T-cell (primary cell): ENCODE results near the gene ZNHIT1. TPM values are rescaled to one million over a fixed set of nuclear protein-coding genes. Genes with fewer than 3 reads are reported as not detected.

Experiments used
- ATAC-seq, 4 experiments: fragments of 200-7000 bp in 3 of 4; fragments of 150-1000 bp in 1 of 4; cut with Tn5 transposase; replicated peaks in 1 of 4; 1 replicate in 3 of 4; 2 replicates in 1 of 4; pipeline ENCODE4 v1.10.0; 2021; ENCODE audit warnings: moderate library complexity in 3 of 4, mild to moderate bottlenecking in 2 of 4, moderate number of reproducible peaks in 1 of 4
- CTCF ChIA-PET, 2 donors: fragments of 300-600 bp; sonication (Branson Sonifier 250); formaldehyde crosslinking; loops; one replicate each; lab custom pipeline; 2022; ENCODE audit warnings: antibody characterized with exemption in 2 of 2; lab: Charles Lee
- POLR2A ChIA-PET, 2 donors: fragments of 300-600 bp; sonication (Branson Sonifier 250); formaldehyde crosslinking; loops; one replicate each; lab custom pipeline; 2022; ENCODE audit warnings: antibody characterized with exemption in 2 of 2; lab: Charles Lee
- DNase-seq, 35 experiments: peaks; one replicate each; pipeline versions ENCODE4 v3.0.0 to v3.0.0-alpha.2; 2013 to 2023
- H3K27ac ChIP-seq: one replicate; pipeline ENCODE4 v1.5.1; 2013; ENCODE audit warnings: low read length
- H3K27me3 ChIP-seq, 2 experiments: replicated peaks in 1 of 2; 1 replicate in 1 of 2; 2 replicates in 1 of 2; pipeline versions ENCODE4 v1.6.1 to v1.7.0; 2013; ENCODE audit warnings: low read length in 1 of 2, mixed read lengths in 1 of 2; ENCODE audit not compliant: control insufficient read depth in 2 of 2, insufficient read depth in 2 of 2; ENCODE audit errors: extremely low read depth in 1 of 2
- H3K36me3 ChIP-seq, 2 donors: 1 replicate in 1 of 2; 2 replicates in 1 of 2; pipeline versions ENCODE4 v1.6.1 to v1.7.0; 2013; ENCODE audit warnings: low read length in 1 of 2; ENCODE audit not compliant: control insufficient read depth in 2 of 2, insufficient read depth in 1 of 2; ENCODE audit errors: extremely low read depth in 1 of 2
- H3K4me1 ChIP-seq, 2 experiments: 1 replicate in 1 of 2; 2 replicates in 1 of 2; pipeline versions ENCODE4 v1.6.1 to v1.7.0; 2013; ENCODE audit warnings: low read length in 2 of 2, mixed read lengths in 1 of 2; ENCODE audit not compliant: insufficient read depth in 2 of 2, control insufficient read depth in 1 of 2; ENCODE audit errors: extremely low read depth in 1 of 2
- H3K4me3 ChIP-seq, 2 donors: 1 replicate in 1 of 2; 2 replicates in 1 of 2; pipeline versions ENCODE4 v1.5.1 to v1.7.0; 2013; ENCODE audit warnings: mild to moderate bottlenecking in 2 of 2, low read length in 1 of 2, moderate library complexity in 1 of 2; ENCODE audit not compliant: control insufficient read depth in 1 of 2; ENCODE audit errors: extremely low read depth in 1 of 2
- H3K9me3 ChIP-seq: 2 replicates; pipeline ENCODE4 v1.7.0; 2013
- H3K27ac Mint-ChIP-seq, 2 donors: one replicate each; pipeline ENCODE4 v1.8.0; 2020 to 2021; ENCODE audit warnings: mild to moderate bottlenecking in 2 of 2, mixed read lengths in 2 of 2
- H3K27me3 Mint-ChIP-seq, 2 donors: one replicate each; pipeline ENCODE4 v1.8.0; 2021 to 2022; ENCODE audit warnings: mixed read lengths in 2 of 2
- H3K36me3 Mint-ChIP-seq: one replicate; pipeline ENCODE4 v1.8.0; 2021; ENCODE audit warnings: mixed read lengths
- H3K4me1 Mint-ChIP-seq, 3 donors: one replicate each; pipeline ENCODE4 v1.8.0; 2020 to 2022; ENCODE audit warnings: mixed read lengths in 3 of 3, mild to moderate bottlenecking in 1 of 3
- H3K4me3 Mint-ChIP-seq, 3 donors: one replicate each; pipeline ENCODE4 v1.8.0; 2020 to 2022; ENCODE audit warnings: mild to moderate bottlenecking in 3 of 3, mixed read lengths in 3 of 3, moderate library complexity in 3 of 3
- H3K9me3 Mint-ChIP-seq, 3 donors: one replicate each; pipeline ENCODE4 v1.8.0; 2020 to 2022; ENCODE audit warnings: mixed read lengths in 3 of 3
- WGBS: methylation state at CpG from one replicate; pipeline ENCODE4 v1.1.5; 2013; ENCODE audit warnings: missing lambda C conversion rate; ENCODE audit not compliant: insufficient coverage; 5-methylcytosine and 5-hydroxymethylcytosine counted together
- total RNA-seq, 35 experiments: library from RNA in 6 of 35; stranded (reverse) in 6 of 35; fragments of 120-200 nt in 1 of 35; gene quantifications; one replicate each; pipeline versions ENCODE4 v1.2.1 to v1.2.4 and lab custom pipeline; 2013 to 2026

ZNHIT1 gene
- total RNA-seq, 5 donors from 2014 or later (not counting 1 experiment from before 2014, with no cell fraction given): 32.9 to 54.1 (median 50.4) TPM

DNA sequence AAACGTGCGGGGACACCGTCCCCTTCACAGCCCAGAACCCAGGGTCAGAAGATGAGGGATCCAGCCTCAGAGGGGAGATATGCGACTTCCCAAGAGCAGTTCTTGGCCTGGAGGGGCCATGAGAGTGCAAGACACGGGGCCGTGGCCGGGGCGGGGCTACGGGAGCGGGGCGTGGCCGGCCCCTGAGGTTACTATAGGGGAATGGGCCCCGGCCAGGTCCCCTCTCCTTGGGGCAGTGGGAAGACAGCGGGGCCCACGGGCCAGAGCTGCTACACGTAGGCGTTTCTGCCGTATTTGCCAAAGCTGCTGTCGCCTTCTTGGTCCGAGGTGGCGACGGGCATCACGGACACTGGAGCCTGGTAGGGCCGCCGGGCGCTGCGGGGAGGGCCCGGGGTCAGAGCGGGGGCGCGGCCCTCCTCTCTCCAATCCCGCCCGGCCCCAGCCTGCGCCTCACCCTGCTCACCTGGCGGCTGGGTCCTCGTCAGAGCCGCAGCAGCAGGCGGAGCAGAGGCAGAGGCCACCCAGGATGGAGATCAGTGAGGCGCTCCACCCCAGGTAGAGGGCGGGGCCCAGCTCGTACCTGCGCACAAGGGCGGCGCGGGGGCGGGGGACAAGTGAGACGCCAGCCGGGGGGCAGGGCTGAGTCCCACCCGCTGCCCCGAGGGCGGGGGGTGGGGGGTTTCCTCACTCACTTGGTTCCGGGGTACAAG is 14.3 kb downstream of the ZNHIT1 start:
- Mint-ChIP-seq H3K9me3 (no peaks in the 10 kb centered on the region), H3K36me3 (peaks cover 9% of the 10 kb centered on the region), H3K4me3 (no peak overlapping the region), H3K27ac (no peak overlapping the region), H3K27me3 (no peaks in the 10 kb centered on the region), H3K4me1 (peaks cover 0 to 7% (median 5%) of the 10 kb centered on the region in 3 donors)
- no peak for ATAC-seq
- Histone ChIP-seq H3K4me3 (no peak overlapping the region), H3K4me1 (no peaks in the 10 kb centered on the region), H3K9me3 (no peaks in the 10 kb centered on the region), H3K27ac (no peak overlapping the region), H3K36me3 (peaks cover 5 to 22% of the 10 kb centered on the region in 2 donors), H3K27me3 (no peaks in the 10 kb centered on the region)
- ChIA-PET POLR2A (interaction anchor here in 1 of 2 donors (0.6 kb wide), 1 partner anchor 30 kb away, joined by 4 read pairs; no protein-coding TSS in a partner anchor), CTCF (no interaction called here)
- no peak for DNase-seq
- 92% methylated on average over 37 of the region's 52 CpGs for WGBS

DNA sequence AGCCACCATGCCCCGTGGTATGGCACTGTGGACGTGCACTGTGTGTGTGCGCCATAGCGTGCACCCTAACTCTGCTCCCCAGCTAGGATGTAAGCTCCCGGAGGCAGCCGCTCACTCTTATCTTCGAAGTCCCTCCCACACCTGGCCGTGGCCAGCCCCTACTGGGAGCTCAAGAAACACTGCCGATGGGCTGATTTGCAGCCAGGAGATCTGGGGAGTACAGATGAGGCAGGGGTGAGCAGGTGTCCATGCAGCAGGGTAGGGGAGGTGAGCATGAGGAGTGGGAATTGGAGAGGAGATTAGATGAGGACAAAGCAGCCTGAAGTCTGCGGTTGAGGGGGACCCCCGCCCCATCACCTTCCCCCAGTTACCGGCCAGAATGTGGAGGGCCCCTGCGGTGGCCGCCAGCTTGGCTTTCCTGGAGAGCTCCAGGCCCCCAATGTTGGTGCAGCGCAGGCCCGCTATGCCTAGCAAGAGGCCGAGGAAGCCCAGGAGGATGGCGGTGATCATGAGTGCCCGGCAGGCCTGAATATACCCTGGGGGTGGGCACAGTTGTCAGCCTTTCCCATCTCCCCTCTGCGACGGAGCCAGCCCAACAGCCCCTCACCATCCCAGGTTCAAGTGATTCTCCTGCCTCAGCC is 16.1 kb downstream of the ZNHIT1 start:
- ATAC-seq: no peak
- Histone ChIP-seq H3K27me3 (no peaks in the 10 kb centered on the region), H3K9me3 (no peaks in the 10 kb centered on the region), H3K27ac (no peak overlapping the region), H3K36me3 (peaks cover 5 to 26% of the 10 kb centered on the region in 2 donors), H3K4me1 (peaks cover 0 to 4% of the 10 kb centered on the region in 2 experiments), H3K4me3 (no peak overlapping the region)
- no peak overlapping the region for H3K27ac Mint-ChIP-seq
- H3K36me3 Mint-ChIP-seq: peaks cover 8% of the 10 kb centered on the region
- H3K27me3 Mint-ChIP-seq: no peaks in the 10 kb centered on the region
- H3K4me1 Mint-ChIP-seq: peaks cover 0 to 7% (median 5%) of the 10 kb centered on the region in 3 donors
- CTCF ChIA-PET: no interaction called here
- 97% methylated on average over 14 of the region's 21 CpGs for WGBS
- DNase-seq: no peak
- H3K4me3 Mint-ChIP-seq: no peak overlapping the region
- POLR2A ChIA-PET: no interaction called here
- no peaks in the 10 kb centered on the region for H3K9me3 Mint-ChIP-seq

GRCh38 chr7:101234636-101235035 is 16.7 kb downstream of the ZNHIT1 start:
- Histone ChIP-seq H3K4me1 (peaks cover 0 to 9% of the 10 kb centered on the region in 2 experiments), H3K36me3 (peaks cover 5 to 30% of the 10 kb centered on the region in 2 donors), H3K27me3 (no peaks in the 10 kb centered on the region), H3K9me3 (no peaks in the 10 kb centered on the region), H3K4me3 (no peak overlapping the region), H3K27ac (no peak overlapping the region)
- Mint-ChIP-seq H3K27ac (no peak overlapping the region), H3K4me1 (peaks cover 0 to 7% (median 5%) of the 10 kb centered on the region in 3 donors), H3K4me3 (no peak overlapping the region), H3K27me3 (no peaks in the 10 kb centered on the region), H3K36me3 (peaks cover 5% of the 10 kb centered on the region), H3K9me3 (no peaks in the 10 kb centered on the region)
- ChIA-PET CTCF (interaction anchor here in 1 of 2 donors (0.6 kb wide), 1 partner anchor 75 kb away, joined by 3 read pairs; no protein-coding TSS in a partner anchor), POLR2A (no interaction called here)
- no peak for DNase-seq
- ATAC-seq: no peak
- WGBS: 96% methylated on average over 4 of the region's 5 CpGs

GRCh38 chr7:101235050-101235449 is 17.1 kb downstream of the ZNHIT1 start:
- 90% methylated on average over 8 of the region's 11 CpGs for WGBS
- DNase-seq (no peak), ATAC-seq (no peak)
- Histone ChIP-seq H3K27me3 (no peaks in the 10 kb centered on the region), H3K36me3 (peaks cover 5 to 34% of the 10 kb centered on the region in 2 donors), H3K4me1 (peaks cover 0 to 9% of the 10 kb centered on the region in 2 experiments), H3K9me3 (no peaks in the 10 kb centered on the region), H3K27ac (no peak overlapping the region), H3K4me3 (no peak overlapping the region)
- Mint-ChIP-seq H3K27me3 (no peaks in the 10 kb centered on the region), H3K4me1 (peaks cover 0 to 7% (median 5%) of the 10 kb centered on the region in 3 donors), H3K4me3 (no peak overlapping the region), H3K9me3 (no peaks in the 10 kb centered on the region), H3K27ac (no peak overlapping the region), H3K36me3 (peaks cover 5% of the 10 kb centered on the region)
- ChIA-PET POLR2A (no interaction called here), CTCF (interaction anchor here in 1 of 2 donors (0.6 kb wide), 1 partner anchor 76 kb away, joined by 3 read pairs; no protein-coding TSS in a partner anchor)

- Histone ChIP-seq H3K9me3 (no peaks in the 10 kb centered on the region), H3K36me3 (peaks cover 5 to 39% of the 10 kb centered on the region in 2 donors), H3K27ac (no peak overlapping the region), H3K4me1 (peaks cover 0 to 9% of the 10 kb centered on the region in 2 experiments), H3K27me3 (no peaks in the 10 kb centered on the region), H3K4me3 (no peak overlapping the region)
- ATAC-seq: no peak
- ChIA-PET POLR2A (interaction anchor here in 1 of 2 donors (0.6 kb wide), 1 partner anchor 9 kb away, joined by 3 read pairs; the partner anchor contains the start of gene FIS1), CTCF (no interaction called here)
- H3K4me1 Mint-ChIP-seq: peaks cover 0 to 5% (median 3%) of the 10 kb centered on the region in 3 donors
- no peaks in the 10 kb centered on the region for H3K27me3 Mint-ChIP-seq
- no peak overlapping the region for H3K27ac Mint-ChIP-seq
- DNase-seq: no peak
- 80% methylated on average over 1 of the region's 9 CpGs for WGBS
- H3K9me3 Mint-ChIP-seq: no peaks in the 10 kb centered on the region
- H3K4me3 Mint-ChIP-seq: no peak overlapping the region
- H3K36me3 Mint-ChIP-seq: peaks cover 4% of the 10 kb centered on the region
Measured at GRCh38 chr7:101235522-101235921, 17.6 kb downstream of the ZNHIT1 start.

GRCh38 chr7:101236292-101236835 is 18.4 kb downstream of the ZNHIT1 start:
- ChIA-PET POLR2A (no interaction called here), CTCF (interaction anchor here in 1 of 2 donors (0.8 kb wide), 1 partner anchor 18 kb away, joined by 6 read pairs; the partner anchor contains the start of genes PLOD3 and ZNHIT1)
- DNase-seq: no peak
- no peak for ATAC-seq
- Histone ChIP-seq H3K36me3 (peaks cover 0 to 45% of the 10 kb centered on the region in 2 donors), H3K9me3 (no peaks in the 10 kb centered on the region), H3K27me3 (no peaks in the 10 kb centered on the region), H3K4me1 (peaks cover 0 to 9% of the 10 kb centered on the region in 2 experiments), H3K27ac (no peak overlapping the region), H3K4me3 (no peak overlapping the region)
- Mint-ChIP-seq H3K4me3 (no peak overlapping the region), H3K9me3 (no peaks in the 10 kb centered on the region), H3K27ac (no peak overlapping the region), H3K4me1 (peaks cover 0 to 5% (median under 1%) of the 10 kb centered on the region in 3 donors), H3K36me3 (peaks cover 5% of the 10 kb centered on the region), H3K27me3 (no peaks in the 10 kb centered on the region)
- 85% methylated on average over 11 of the region's 21 CpGs for WGBS
